Activated T-helper 1 cell treated with anti-CD3 and anti-CD28 coated beads, Interleukin-12 subunit alpha, Interleukin-12 subunit beta, Interleukin-2, Interleukin-4 antibody, amounts not matched to agents 30 ng/mL and 10 ng/mL and 1 ng/mL, durations not matched to agents 14 hours and 24 hours and 36 hours (primary cell): ENCODE measurements around the gene CCDC149. TPM values are rescaled to one million over a fixed set of nuclear protein-coding genes. Genes with fewer than 3 reads are reported as not detected.
"Not testable (repeated sequence)": the region's sequence is repeated elsewhere in the genome, so short reads cannot be mapped to it uniquely, and the experiment has no call there.

Experiments
- DNase-seq: peaks from one replicate; pipeline ENCODE4 v3.0.0; 2021; ENCODE audit warnings: low spot score
- H3K27ac Mint-ChIP-seq: one replicate; pipeline ENCODE4 v1.8.0; 2021; ENCODE audit warnings: mild to moderate bottlenecking, mixed read lengths
- H3K27me3 Mint-ChIP-seq: one replicate; pipeline ENCODE4 v1.8.0; 2022; ENCODE audit warnings: mild to moderate bottlenecking, moderate library complexity, mixed read lengths; ENCODE audit not compliant: insufficient read depth
- H3K36me3 Mint-ChIP-seq: one replicate; pipeline ENCODE4 v1.8.0; 2021; ENCODE audit warnings: low read depth, mixed read lengths
- H3K4me1 Mint-ChIP-seq: one replicate; pipeline ENCODE4 v1.8.0; 2021; ENCODE audit warnings: low read depth, mixed read lengths
- H3K4me3 Mint-ChIP-seq: one replicate; pipeline ENCODE4 v1.8.0; 2021; ENCODE audit warnings: mild to moderate bottlenecking, moderate library complexity, mixed read lengths
- H3K9me3 Mint-ChIP-seq: one replicate; pipeline ENCODE4 v1.8.0; 2021; ENCODE audit warnings: mixed read lengths
- intact Hi-C: fragments of 100-400 bp; cut with micrococcal nuclease; formaldehyde crosslinking; loops from one replicate; pipeline ENCODE4 v1.15.1; 2024
- total RNA-seq: library from RNA; stranded (reverse); gene quantifications from 2 replicates; pipeline ENCODE4 v1.2.3, GENCODE V29; 2022

Gene CCDC149
- total RNA-seq, 1 donor from 2014 or later, result not detected

GRCh38 chr4:24910499-24910898 lies 2.3 kb downstream of the CCDC149 start:
- H3K4me1 Mint-ChIP-seq, result no peaks in the 10 kb centered on the region
- peaks cover 8% of the 10 kb centered on the region for H3K9me3 Mint-ChIP-seq
- H3K4me3 Mint-ChIP-seq, result no peak overlapping the region
- H3K36me3 Mint-ChIP-seq, result peaks cover 2% of the 10 kb centered on the region
- intact Hi-C loops, result no loop called here
- no peak for DNase-seq
- H3K27me3 Mint-ChIP-seq, result peaks cover 24% of the 10 kb centered on the region
- no peak overlapping the region for H3K27ac Mint-ChIP-seq

- DNase-seq, H3K9me3 Mint-ChIP-seq, H3K4me1 Mint-ChIP-seq, H3K4me3 Mint-ChIP-seq, H3K36me3 Mint-ChIP-seq, H3K27ac Mint-ChIP-seq, intact Hi-C loops: not testable (repeated sequence)
- H3K27me3 Mint-ChIP-seq, result peaks cover 21% of the 10 kb centered on the region
Measured at GRCh38 chr4:24909606-24910005, 3.2 kb downstream of the CCDC149 start.

- Mint-ChIP-seq H3K27ac (no peak overlapping the region), H3K27me3 (no peaks in the 10 kb centered on the region), H3K36me3 (no peaks in the 10 kb centered on the region), H3K4me3 (no peak overlapping the region), H3K9me3 (no peaks in the 10 kb centered on the region), H3K4me1 (no peaks in the 10 kb centered on the region)
- no peak for DNase-seq
- intact Hi-C loops, result no loop called here
Measured at GRCh38 chr4:24897639-24898038, 15.2 kb downstream of the CCDC149 start.

DNA sequence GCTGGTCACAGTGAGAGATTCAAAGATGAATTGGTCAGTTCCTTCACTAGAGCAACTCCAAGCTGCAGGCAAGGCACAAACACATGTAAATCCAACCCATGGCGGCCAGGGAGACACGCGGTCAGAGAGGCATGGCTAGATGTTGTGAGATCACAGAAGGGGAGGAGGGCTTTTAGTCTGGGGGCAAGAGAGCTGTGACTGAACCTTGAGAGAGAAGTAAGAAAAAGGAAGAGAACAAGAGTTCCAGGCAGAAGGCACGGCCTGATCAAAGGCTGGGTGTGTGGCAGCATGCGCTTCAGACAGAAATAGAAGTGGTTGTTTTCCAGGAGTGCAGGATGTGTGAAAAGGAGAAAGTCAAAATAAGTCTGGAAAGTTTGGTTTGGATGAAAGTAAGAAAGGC lies 15.9 kb downstream of the CCDC149 start:
- Mint-ChIP-seq H3K4me3 (no peak overlapping the region), H3K36me3 (no peaks in the 10 kb centered on the region), H3K9me3 (no peaks in the 10 kb centered on the region), H3K4me1 (no peaks in the 10 kb centered on the region), H3K27ac (no peak overlapping the region), H3K27me3 (no peaks in the 10 kb centered on the region)
- intact Hi-C loops, result no loop called here
- DNase-seq, result no peak

GRCh38 chr4:24896056-24896455 lies 16.8 kb downstream of the CCDC149 start:
- Mint-ChIP-seq H3K9me3 (no peaks in the 10 kb centered on the region), H3K27me3 (no peaks in the 10 kb centered on the region), H3K4me1 (no peaks in the 10 kb centered on the region), H3K36me3 (no peaks in the 10 kb centered on the region), H3K27ac (no peak overlapping the region), H3K4me3 (no peak overlapping the region)
- no peak for DNase-seq
- intact Hi-C loops, result no loop called here

GRCh38 chr4:24895461-24895860 lies 17.4 kb downstream of the CCDC149 start:
- no peaks in the 10 kb centered on the region for H3K9me3 Mint-ChIP-seq
- H3K27me3 Mint-ChIP-seq, result no peaks in the 10 kb centered on the region
- intact Hi-C loops, result no loop called here
- no peak overlapping the region for H3K4me3 Mint-ChIP-seq
- H3K27ac Mint-ChIP-seq, result no peak overlapping the region
- DNase-seq, result no peak
- H3K4me1 Mint-ChIP-seq, result no peaks in the 10 kb centered on the region
- H3K36me3 Mint-ChIP-seq, result no peaks in the 10 kb centered on the region

- no peak for DNase-seq
- intact Hi-C loops, result no loop called here
- H3K4me1 Mint-ChIP-seq, result no peaks in the 10 kb centered on the region
- no peaks in the 10 kb centered on the region for H3K9me3 Mint-ChIP-seq
- H3K27me3 Mint-ChIP-seq, result no peaks in the 10 kb centered on the region
- no peak overlapping the region for H3K4me3 Mint-ChIP-seq
- H3K36me3 Mint-ChIP-seq, result no peaks in the 10 kb centered on the region
- no peak overlapping the region for H3K27ac Mint-ChIP-seq
Measured at GRCh38 chr4:24894846-24895245, 18.0 kb downstream of the CCDC149 start.

- Mint-ChIP-seq H3K36me3 (no peaks in the 10 kb centered on the region), H3K4me3 (no peak overlapping the region), H3K27me3 (no peaks in the 10 kb centered on the region), H3K27ac (no peak overlapping the region), H3K4me1 (no peaks in the 10 kb centered on the region), H3K9me3 (no peaks in the 10 kb centered on the region)
- intact Hi-C loops, result no loop called here
- DNase-seq, result no peak
Measured at GRCh38 chr4:24894243-24894642, 18.6 kb downstream of the CCDC149 start.

GRCh38 chr4:24892778-24893177 lies 20.1 kb downstream of the CCDC149 start:
- H3K4me3 Mint-ChIP-seq, result no peak overlapping the region
- H3K36me3 Mint-ChIP-seq, result no peaks in the 10 kb centered on the region
- H3K27ac Mint-ChIP-seq, result no peak overlapping the region
- peaks cover 1% of the 10 kb centered on the region for H3K27me3 Mint-ChIP-seq
- intact Hi-C loops, result no loop called here
- no peak for DNase-seq
- H3K4me1 Mint-ChIP-seq, result no peaks in the 10 kb centered on the region
- H3K9me3 Mint-ChIP-seq, result no peaks in the 10 kb centered on the region

DNA sequence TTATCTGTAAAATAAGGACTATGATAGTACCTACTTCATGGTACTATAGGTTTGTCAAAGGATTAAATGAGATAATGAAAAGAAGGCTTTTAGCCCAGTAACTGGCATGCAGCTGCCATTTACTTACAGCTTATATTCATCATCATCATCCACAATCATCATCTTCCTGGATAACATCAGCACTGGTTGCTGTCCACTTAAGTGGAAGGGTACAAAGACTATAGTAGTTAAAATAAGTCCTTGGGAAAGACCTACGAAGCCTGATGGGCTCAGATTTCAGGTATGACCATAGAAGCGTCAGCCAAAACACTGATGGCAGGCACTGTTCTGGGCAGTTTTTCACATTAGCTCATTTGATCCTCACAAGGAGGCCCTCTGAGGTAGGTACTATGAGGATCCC lies 20.6 kb downstream of the CCDC149 start:
- Mint-ChIP-seq H3K4me3 (no peak overlapping the region), H3K27ac (no peak overlapping the region), H3K36me3 (no peaks in the 10 kb centered on the region), H3K9me3 (no peaks in the 10 kb centered on the region), H3K4me1 (no peaks in the 10 kb centered on the region), H3K27me3 (peaks cover 2% of the 10 kb centered on the region)
- intact Hi-C loops, result no loop called here
- no peak for DNase-seq

DNA sequence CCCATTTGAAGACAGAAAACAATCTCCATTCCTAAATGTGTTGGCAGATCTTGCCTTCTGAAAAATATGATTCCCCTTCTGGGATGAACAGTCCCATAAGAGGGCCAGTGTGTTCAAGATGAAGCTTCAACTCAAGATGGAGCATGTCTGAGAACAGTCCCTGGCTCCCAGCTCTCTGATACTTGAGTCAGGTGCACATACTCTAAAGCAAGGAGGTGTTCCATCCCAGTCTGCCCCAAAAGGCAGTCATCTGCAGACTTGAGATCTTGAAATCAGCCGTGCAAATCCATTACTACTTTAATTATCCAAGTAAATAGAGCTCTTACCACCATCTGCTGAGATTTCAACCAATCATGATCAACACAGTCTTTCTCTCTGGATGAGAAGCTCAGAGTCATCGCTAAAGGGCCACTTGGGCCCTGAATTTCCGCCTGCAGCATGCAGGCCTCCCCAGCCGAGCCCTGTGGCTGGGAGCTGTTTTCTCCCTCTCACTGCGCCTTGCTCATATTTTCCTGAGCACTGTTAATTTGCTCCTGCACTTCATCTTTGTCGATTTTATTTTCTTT lies 22.2 kb downstream of the CCDC149 start:
- DNase-seq, result no peak
- H3K4me1 Mint-ChIP-seq, result no peaks in the 10 kb centered on the region
- H3K4me3 Mint-ChIP-seq, result no peak overlapping the region
- H3K9me3 Mint-ChIP-seq, result no peaks in the 10 kb centered on the region
- intact Hi-C loops, result no loop called here
- H3K27me3 Mint-ChIP-seq, result peaks cover 2% of the 10 kb centered on the region
- H3K27ac Mint-ChIP-seq, result no peak overlapping the region
- no peaks in the 10 kb centered on the region for H3K36me3 Mint-ChIP-seq

DNA sequence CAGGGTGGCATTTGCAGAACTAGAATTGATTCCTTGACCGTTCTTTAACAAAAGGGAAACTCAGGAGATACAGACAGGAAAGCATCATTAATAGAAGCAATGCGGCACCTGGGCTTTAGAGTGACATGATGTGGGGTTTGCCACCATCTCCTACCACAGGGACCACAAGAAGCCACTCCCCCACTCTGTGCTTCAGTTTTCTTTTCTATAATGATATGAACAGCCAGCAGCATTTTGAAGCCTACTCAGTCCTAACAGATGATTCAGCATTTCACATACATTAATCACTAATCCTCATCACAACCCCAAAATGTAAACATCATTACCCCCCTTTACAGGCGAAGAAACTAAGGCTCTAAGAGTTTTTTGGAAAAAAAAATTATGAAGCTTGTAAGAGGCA lies 22.9 kb downstream of the CCDC149 start:
- no peaks in the 10 kb centered on the region for H3K36me3 Mint-ChIP-seq
- H3K4me1 Mint-ChIP-seq, result no peaks in the 10 kb centered on the region
- no peak for DNase-seq
- no peaks in the 10 kb centered on the region for H3K9me3 Mint-ChIP-seq
- H3K27ac Mint-ChIP-seq, result no peak overlapping the region
- intact Hi-C loops, result no loop called here
- H3K4me3 Mint-ChIP-seq, result no peak overlapping the region
- peaks cover 2% of the 10 kb centered on the region for H3K27me3 Mint-ChIP-seq

DNA sequence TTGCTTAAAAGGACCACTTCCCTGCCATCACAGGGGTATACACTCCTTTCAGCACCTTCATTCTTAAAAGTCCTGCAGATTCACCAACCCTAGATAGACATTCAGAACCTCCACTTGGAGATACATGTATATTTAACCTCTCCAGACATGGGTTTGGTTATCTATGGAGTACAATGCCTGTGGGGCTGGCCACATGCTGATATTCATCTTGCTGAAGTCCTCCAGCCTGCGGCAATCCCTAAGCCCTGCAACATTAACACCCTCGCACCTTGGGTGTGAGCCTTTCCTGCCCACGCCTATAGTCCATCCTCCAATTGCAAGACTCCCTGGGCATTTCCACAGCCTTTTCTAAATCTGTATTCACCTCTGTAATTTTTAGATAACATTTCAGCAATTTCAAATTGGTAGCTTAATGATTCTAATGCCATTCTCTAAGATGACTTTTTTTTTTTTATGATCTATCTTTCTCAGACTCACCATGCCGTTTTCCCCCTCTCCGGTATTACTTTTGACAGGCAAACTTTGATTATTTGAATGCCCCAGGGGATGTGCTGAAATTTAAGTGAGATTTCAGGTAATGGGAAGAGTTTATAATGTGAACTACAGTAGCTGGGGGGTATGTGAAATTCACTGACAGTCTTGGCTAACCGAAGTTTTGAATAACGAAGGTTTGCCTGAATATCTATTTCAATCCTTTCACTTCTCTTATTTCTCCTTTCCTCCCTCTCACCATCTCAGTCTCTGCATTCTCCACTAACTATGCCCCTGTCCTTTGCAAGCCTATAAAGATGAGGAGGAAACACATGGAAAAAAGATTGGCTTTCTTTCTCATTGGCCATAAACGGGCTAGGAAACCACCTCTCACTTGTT lies 24.1 kb downstream of the CCDC149 start:
- DNase-seq, result no peak
- H3K4me1 Mint-ChIP-seq, result no peaks in the 10 kb centered on the region
- H3K4me3 Mint-ChIP-seq, result no peak overlapping the region
- no peaks in the 10 kb centered on the region for H3K9me3 Mint-ChIP-seq
- H3K27ac Mint-ChIP-seq, result no peak overlapping the region
- no peaks in the 10 kb centered on the region for H3K36me3 Mint-ChIP-seq
- peaks cover 2% of the 10 kb centered on the region for H3K27me3 Mint-ChIP-seq
- intact Hi-C loops, result no loop called here
